H1 (cell line): ENCODE data around the gene VEPH1. TPM values are rescaled to one million over a fixed set of nuclear protein-coding genes. Genes with fewer than 3 reads are reported as not detected.

Source experiments
- CTCF ChIA-PET: fragments of 300-600 bp; sonication (Branson Sonifier 250); formaldehyde crosslinking; loops from one replicate; lab custom pipeline; 2021; ENCODE audit not compliant: partially characterized antibody; lab: Charles Lee
- POLR2A ChIA-PET: fragments of 300-600 bp; sonication (Branson Sonifier 250); formaldehyde crosslinking; loops from one replicate; lab custom pipeline; 2021; ENCODE audit warnings: inconsistent platforms; ENCODE audit not compliant: partially characterized antibody; lab: Charles Lee
- DNase-seq, 2 experiments: peaks; one replicate each; pipeline versions ENCODE4 v3.0.0 to v3.0.0-alpha.2; 2010 to 2022; ENCODE audit warnings: low spot score in 2 of 2, low read depth in 1 of 2, mixed read lengths in 1 of 2
- FAIRE-seq: peaks from 2 replicates; lab custom pipeline; 2011; peaks lifted over from hg19 to GRCh38; lab: Jason Lieb, UNC
- H2AFZ ChIP-seq: 2 replicates; pipeline ENCODE4 v1.8.1; 2012; ENCODE audit warnings: low read length, inconsistent platforms
- H2AK5ac ChIP-seq: 2 replicates; pipeline ENCODE4 v1.6.1; 2013; ENCODE audit warnings: low read depth, low read length
- H2BK120ac ChIP-seq: replicated peaks from 2 replicates; pipeline ENCODE3; 2013; ENCODE audit warnings: low read depth, low read length, inconsistent platforms
- H2BK12ac ChIP-seq: 2 replicates; pipeline ENCODE4 v1.6.1; 2013; ENCODE audit warnings: low read depth, low read length
- H2BK15ac ChIP-seq: 2 replicates; pipeline ENCODE4 v1.6.1; 2013; ENCODE audit warnings: low read length
- H2BK20ac ChIP-seq: 2 replicates; pipeline ENCODE4 v1.6.1; 2013; ENCODE audit warnings: low read length
- H2BK5ac ChIP-seq: 2 replicates; pipeline ENCODE4 v1.6.1; 2013; ENCODE audit warnings: low read depth, low read length
- H3K14ac ChIP-seq: 2 replicates; pipeline ENCODE4 v1.6.1; 2013; ENCODE audit warnings: inconsistent platforms; ENCODE audit not compliant: insufficient read length
- H3K18ac ChIP-seq: 2 replicates; pipeline ENCODE4 v1.6.1; 2013; ENCODE audit warnings: low read length; ENCODE audit errors: extremely low read depth
- H3K23ac ChIP-seq: 2 replicates; pipeline ENCODE4 v1.6.1; 2013; ENCODE audit warnings: inconsistent platforms; ENCODE audit not compliant: insufficient read length
- H3K23me2 ChIP-seq: 2 replicates; pipeline ENCODE4 v1.6.1; 2013; ENCODE audit warnings: low read depth, low read length
- H3K27ac ChIP-seq: 2 replicates; pipeline ENCODE4 v1.6.1; 2011; ENCODE audit warnings: low read depth, low read length, inconsistent platforms
- H3K27me3 ChIP-seq, 4 experiments: replicated peaks in 1 of 4; 1 replicate in 1 of 4; 2 replicates in 3 of 4; pipeline versions ENCODE4 v1.6.1 to v1.8.1; 2011 to 2013; ENCODE audit warnings: low read length in 3 of 4, mild to moderate bottlenecking in 3 of 4, inconsistent platforms in 2 of 4, mixed read lengths in 2 of 4, moderate library complexity in 1 of 4; ENCODE audit not compliant: control insufficient read depth in 3 of 4, insufficient read depth in 3 of 4; ENCODE audit errors: extremely low read depth in 1 of 4
- H3K36me3 ChIP-seq, 4 experiments: 2 replicates each; pipeline versions ENCODE4 v1.6.1 to v1.8.1; 2011 to 2013; ENCODE audit warnings: mild to moderate bottlenecking in 4 of 4, low read length in 3 of 4, moderate library complexity in 2 of 4, control low read depth in 1 of 4, inconsistent platforms in 1 of 4; ENCODE audit not compliant: insufficient read depth in 4 of 4, control insufficient read depth in 2 of 4
- H3K4ac ChIP-seq: replicated peaks from 2 replicates; pipeline ENCODE3; 2013; ENCODE audit warnings: low read length, low read depth, mixed read lengths, inconsistent platforms; ENCODE audit not compliant: insufficient read length
- H3K4me1 ChIP-seq, 4 experiments: replicated peaks in 1 of 4; 1 replicate in 1 of 4; 2 replicates in 3 of 4; pipeline versions ENCODE4 v1.6.1 to v1.8.1; 2011 to 2013; ENCODE audit warnings: low read length in 3 of 4, inconsistent platforms in 2 of 4, mixed read lengths in 1 of 4; ENCODE audit not compliant: insufficient read depth in 4 of 4, control insufficient read depth in 3 of 4
- H3K4me2 ChIP-seq, 2 experiments: 2 replicates each; pipeline versions ENCODE4 v1.6.1 to v1.8.1; 2011 to 2013; ENCODE audit warnings: low read depth in 2 of 2, low read length in 2 of 2, control low read depth in 1 of 2, inconsistent platforms in 1 of 2, mild to moderate bottlenecking in 1 of 2; ENCODE audit not compliant: insufficient read depth in 1 of 2
- H3K4me3 ChIP-seq, 4 experiments: fragments of 200-600, 300-600 bp in 1 of 4; sonication (generic), shearing (Covaris generic), sonication (Bioruptor Twin) in 1 of 4; 2 replicates each; pipeline versions ENCODE4 v1.5.1 to v1.8.1; 2011 to 2016; ENCODE audit warnings: low read length in 4 of 4, low read depth in 3 of 4, control low read depth in 2 of 4, inconsistent platforms in 2 of 4, mild to moderate bottlenecking in 2 of 4, mixed read lengths in 1 of 4, moderate library complexity in 1 of 4; ENCODE audit not compliant: insufficient read depth in 2 of 4; ENCODE audit errors: extremely low read depth in 1 of 4
- H3K56ac ChIP-seq: replicated peaks from 2 replicates; pipeline ENCODE3; 2013; ENCODE audit warnings: low read depth, mild to moderate bottlenecking, mixed read lengths, low read length, inconsistent platforms; ENCODE audit not compliant: insufficient read length
- H3K79me1 ChIP-seq: 2 replicates; pipeline ENCODE4 v1.6.1; 2013; ENCODE audit warnings: low read depth, low read length, control low read depth
- H3K79me2 ChIP-seq, 2 experiments: 2 replicates each; pipeline versions ENCODE4 v1.6.1 to v1.8.1; 2012 to 2013; ENCODE audit warnings: low read length in 2 of 2, mild to moderate bottlenecking in 2 of 2, inconsistent platforms in 1 of 2; ENCODE audit not compliant: insufficient read depth in 2 of 2, control insufficient read depth in 1 of 2
- H3K9ac ChIP-seq, 4 experiments: replicated peaks in 1 of 4; 1 replicate in 1 of 4; 2 replicates in 3 of 4; pipeline versions ENCODE4 v1.6.1 to v1.8.1; 2011 to 2013; ENCODE audit warnings: low read depth in 3 of 4, low read length in 3 of 4, control low read depth in 2 of 4, mild to moderate bottlenecking in 2 of 4, moderate library complexity in 2 of 4, inconsistent platforms in 1 of 4; ENCODE audit errors: extremely low read depth in 1 of 4
- H3K9me3 ChIP-seq, 2 experiments: 2 replicates each; pipeline versions ENCODE4 v1.6.1 to v1.8.1; 2012 to 2013; ENCODE audit warnings: mild to moderate bottlenecking in 2 of 2, moderate library complexity in 2 of 2, control low read depth in 1 of 2, inconsistent platforms in 1 of 2, low read depth in 1 of 2, low read length in 1 of 2, mixed read lengths in 1 of 2; ENCODE audit not compliant: insufficient read depth in 2 of 2
- H4K20me1 ChIP-seq, 2 experiments: replicated peaks in 1 of 2; 2 replicates each; pipeline versions ENCODE3 to v1.8.1; 2011 to 2013; ENCODE audit warnings: inconsistent platforms in 2 of 2, low read length in 2 of 2, mild to moderate bottlenecking in 1 of 2; ENCODE audit not compliant: insufficient read depth in 2 of 2, control insufficient read depth in 1 of 2
- H4K5ac ChIP-seq: 2 replicates; pipeline ENCODE4 v1.6.1; 2013; ENCODE audit warnings: low read length, low read depth, mixed read lengths, inconsistent platforms; ENCODE audit not compliant: insufficient read length
- H4K8ac ChIP-seq: 2 replicates; pipeline ENCODE4 v1.8.0; 2013; ENCODE audit warnings: mild to moderate bottlenecking, moderate library complexity, low read length, inconsistent platforms; ENCODE audit not compliant: insufficient read depth; ENCODE audit errors: extremely low read depth
- H4K91ac ChIP-seq: replicated peaks from 2 replicates; pipeline ENCODE3; 2013; ENCODE audit warnings: low read length, mixed read lengths, inconsistent platforms; ENCODE audit not compliant: insufficient read length
- E2F6 ChIP-seq: IDR thresholded peaks from 2 replicates; pipeline ENCODE4 v1.6.1; 2012; ENCODE audit warnings: inconsistent platforms
- JUND ChIP-seq: IDR thresholded peaks from 2 replicates; pipeline ENCODE4 v1.6.1; 2011; ENCODE audit warnings: mild to moderate bottlenecking, improper control_type of control experiment, low read length
- MAX ChIP-seq: IDR thresholded peaks from 2 replicates; pipeline ENCODE4 v1.6.1; 2012; ENCODE audit warnings: inconsistent platforms
- RAD21 ChIP-seq, 2 experiments: IDR thresholded peaks in 1 of 2; conservative IDR thresholded peaks in 1 of 2; 2 replicates each; pipeline ENCODE4 v1.6.1; 2011; ENCODE audit warnings: low read depth in 2 of 2, low read length in 2 of 2, improper control_type of control experiment in 1 of 2, inconsistent platforms in 1 of 2, mild to moderate bottlenecking in 1 of 2, moderate library complexity in 1 of 2
- SIRT6 ChIP-seq: IDR thresholded peaks from one replicate; pipeline ENCODE4 v1.7.1; 2012; ENCODE audit warnings: low read length, inconsistent platforms
- TCF12 ChIP-seq: IDR thresholded peaks from 2 replicates; pipeline ENCODE4 v1.6.1; 2011; ENCODE audit warnings: low read depth, mild to moderate bottlenecking, low read length
- WGBS, 2 experiments: shearing (Covaris generic) in 1 of 2; methylation state at CpG; one replicate each; pipeline versions ENCODE4 v1.1.6 to v1.1.7; 2013 to 2015; ENCODE audit warnings: low lambda C conversion rate in 2 of 2, mixed read lengths in 2 of 2, inconsistent platforms in 1 of 2, low coverage in 1 of 2, missing lambda C conversion rate in 1 of 2; ENCODE audit not compliant: insufficient replicate concordance in 2 of 2, insufficient coverage in 1 of 2, insufficient read length in 1 of 2; ENCODE audit errors: extremely low coverage in 1 of 2, missing lambda C conversion rate in 1 of 2; 5-methylcytosine and 5-hydroxymethylcytosine counted together
- polyA plus RNA-seq, 7 experiments: library from polyadenylated mRNA; depleted of rRNA in 3 of 7; stranded (reverse) in 5 of 7; unstranded in 2 of 7; fragments of >200 nt in 5 of 7; fragments of 200-250 nt in 2 of 7; gene quantifications; 1 replicate in 5 of 7; 2 replicates in 1 of 7; 4 replicates in 1 of 7; pipeline versions ENCODE4 v1.2.1 to v1.2.3, GENCODE V29; 2011 to 2013; ENCODE audit warnings: missing spikeins in 2 of 7, mixed read lengths in 2 of 7
- total RNA-seq: library from RNA; stranded (reverse); fragmentation: NEBNext Ultra II Directional; extraction: Animal tissue kit (Norgen Biotek cat#: 25700); gene quantifications from 2 replicates; pipeline ENCODE4 v1.2.1, GENCODE V29; 2021

VEPH1 gene
- total and polyA plus RNA-seq, 2 of the 8 experiments (the other 6 are each of a cell fraction or from before 2014, with no cell fraction given) = 12.0 to 18.3 TPM

- H4K91ac ChIP-seq = no peak overlapping the region
- no peak overlapping the region for H4K5ac ChIP-seq
- 0 out of 2 replicates have a peak, but pooled peaks cover 1% of the 10 kb centered on the region for H3K23me2 ChIP-seq
- no peak overlapping the region for H3K9ac ChIP-seq
- H2AFZ ChIP-seq = no peak overlapping the region
- H2AK5ac ChIP-seq = no peak overlapping the region
- no peak overlapping the region for H3K18ac ChIP-seq
- H3K36me3 ChIP-seq = no peaks in the 10 kb centered on the region
- H3K4ac ChIP-seq = no peak overlapping the region
- H4K20me1 ChIP-seq = no peaks in the 10 kb centered on the region
- H3K9me3 ChIP-seq = no peaks in the 10 kb centered on the region
- no peaks in the 10 kb centered on the region for H3K79me2 ChIP-seq
- H2BK12ac ChIP-seq = no peak overlapping the region
- peaks cover 0 to 19% (median 5%) of the 10 kb centered on the region in 4 experiments; a peak in 3 of 7 replicates for H3K4me1 ChIP-seq
- no peak overlapping the region for H3K27ac ChIP-seq
- H3K23ac ChIP-seq = no peak overlapping the region
- H2BK120ac ChIP-seq = no peak overlapping the region
- no peak overlapping the region for H3K4me2 ChIP-seq
- ChIA-PET CTCF (interaction anchor here (0.6 to 1.5 kb wide), 3 partner anchors 29 to 185 kb away, joined by 3 to 4 read pairs (median 3); no protein-coding TSS in a partner anchor), POLR2A (interaction anchor here (0.6 kb wide), 1 partner anchor 163 kb away, joined by 3 read pairs; no protein-coding TSS in a partner anchor)
- WGBS, 2 experiments = 97% methylated on average over 3 of the region's 3 CpGs; no CpG with 5 or more reads in 1 of the 2 experiments
- H2BK5ac ChIP-seq = no peak overlapping the region
- H3K4me3 ChIP-seq = no peak overlapping the region
- H3K56ac ChIP-seq = no peak overlapping the region
- no peak overlapping the region for H4K8ac ChIP-seq
- H3K14ac ChIP-seq = no peak overlapping the region
- H2BK15ac ChIP-seq = no peak overlapping the region
- H3K79me1 ChIP-seq = no peaks in the 10 kb centered on the region
- no peak for DNase-seq
- no peak for FAIRE-seq
- no peaks in the 10 kb centered on the region for H3K27me3 ChIP-seq
- H2BK20ac ChIP-seq = no peak overlapping the region
- no peak for TF ChIP-seq E2F6
- no peak for TF ChIP-seq JUND
- TF ChIP-seq SIRT6 = no peak
- no peak for TF ChIP-seq MAX
- no peak for TF ChIP-seq RAD21 (IDR thresholded peaks at IDR 0.05 in 1 of 2, conservative IDR thresholded peaks at IDR 0.05 in 1 of 2; ENCODE audit: low read depth in 2 of 2, low read length in 2 of 2)
- no peak for TF ChIP-seq TCF12
Observed at GRCh38 chr3:157251685-157252084, 251.5 kb downstream of the VEPH1 start.
